ENCODE measurements around the gene PIK3R6. TPM values are rescaled to one million over a fixed set of nuclear protein-coding genes. Genes with fewer than 3 reads are reported as not detected.
A peak's percentile ranks its signal among the peaks of the same experiment; 100 is the strongest.

PIK3R6 gene
- total and polyA plus RNA-seq, 2 experiments from 2014 or later, result 0.43 to 0.63 TPM

- TF ChIP-seq EZH2 (IDR thresholded peaks at IDR 0.05; ENCODE audit: insufficient read depth, poor library complexity, severe bottlenecking), result no peak
- no peak for TF ChIP-seq EZH2phosphoT487 (IDR thresholded peaks at IDR 0.05; ENCODE audit: insufficient read depth, low read depth)
- no peaks in the 10 kb centered on the region for H4K20me1 ChIP-seq (ENCODE audit: insufficient read depth)
- 64 to 67% methylated on average over 3 of the region's 3 CpGs for WGBS, 2 experiments (ENCODE audit: low coverage in 1 of 2, low lambda C conversion rate in 2 of 2, missing lambda C conversion rate in 2 of 2)
- no peaks in the 10 kb centered on the region for H3K9me2 ChIP-seq (ENCODE audit: insufficient read depth)
- no peak for DNase-seq
- H3F3A ChIP-seq (ENCODE audit: insufficient read depth), result no peaks in the 10 kb centered on the region
- H3K9me3 ChIP-seq (ENCODE audit: low read depth), result no peaks in the 10 kb centered on the region
- no peaks in the 10 kb centered on the region; the same call in 1 of the 2 replicates for H3K27me3 ChIP-seq (replicated peaks; ENCODE audit: insufficient read depth)
- no peaks in the 10 kb centered on the region for H3K4me1 ChIP-seq (ENCODE audit: insufficient read depth)
- no peak overlapping the region for H3K9ac ChIP-seq
- H3K4me3 ChIP-seq, result no peak overlapping the region
- H2AFZ ChIP-seq, result no peak overlapping the region
- H3K4me2 ChIP-seq (ENCODE audit: unreplicated experiment), result no peak overlapping the region
- no peak overlapping the region for H3K27ac ChIP-seq
- in situ Hi-C loops (cut with MboI), result no loop called here
- no peaks in the 10 kb centered on the region for H3K36me3 ChIP-seq (ENCODE audit: low read depth)
- no peaks in the 10 kb centered on the region for H3K79me2 ChIP-seq (ENCODE audit: insufficient read depth)
Observed at GRCh38 chr17:8896087-8896486, 28.6 kb upstream of the PIK3R6 start.

GRCh38 chr17:8894673-8895578 is 27.5 kb upstream of the PIK3R6 start:
- H3K27me3 ChIP-seq (replicated peaks; ENCODE audit: insufficient read depth), result no peaks in the 10 kb centered on the region; the same call in 1 of the 2 replicates
- no peaks in the 10 kb centered on the region for H4K20me1 ChIP-seq (ENCODE audit: insufficient read depth)
- no peaks in the 10 kb centered on the region for H3K9me3 ChIP-seq (ENCODE audit: low read depth)
- H3F3A ChIP-seq (ENCODE audit: insufficient read depth), result no peaks in the 10 kb centered on the region
- peak overlapping the region; percentile 26; the same call in 1 of the 2 replicates for H2AFZ ChIP-seq
- H3K9me2 ChIP-seq (ENCODE audit: insufficient read depth), result no peaks in the 10 kb centered on the region
- in situ Hi-C loops (cut with MboI), result no loop called here
- H3K36me3 ChIP-seq (ENCODE audit: low read depth), result no peaks in the 10 kb centered on the region
- peak; percentile 85 for DNase-seq
- TF ChIP-seq EZH2phosphoT487 (IDR thresholded peaks at IDR 0.05; ENCODE audit: insufficient read depth, low read depth), result no peak
- no peak for TF ChIP-seq EZH2 (IDR thresholded peaks at IDR 0.05; ENCODE audit: insufficient read depth, poor library complexity, severe bottlenecking)
- WGBS, 2 experiments (ENCODE audit: low coverage in 1 of 2, low lambda C conversion rate in 2 of 2, missing lambda C conversion rate in 2 of 2), result 29 to 35% methylated on average over 23 to 24 of the region's 24 CpGs
- H3K4me2 ChIP-seq (ENCODE audit: unreplicated experiment), result no peak overlapping the region
- H3K79me2 ChIP-seq (ENCODE audit: insufficient read depth), result no peaks in the 10 kb centered on the region
- no peak overlapping the region for H3K27ac ChIP-seq
- no peak overlapping the region for H3K9ac ChIP-seq
- H3K4me3 ChIP-seq, result peak overlapping the region; percentile 0; the same call in 1 of the 2 replicates
- no peaks in the 10 kb centered on the region for H3K4me1 ChIP-seq (ENCODE audit: insufficient read depth)

DNA sequence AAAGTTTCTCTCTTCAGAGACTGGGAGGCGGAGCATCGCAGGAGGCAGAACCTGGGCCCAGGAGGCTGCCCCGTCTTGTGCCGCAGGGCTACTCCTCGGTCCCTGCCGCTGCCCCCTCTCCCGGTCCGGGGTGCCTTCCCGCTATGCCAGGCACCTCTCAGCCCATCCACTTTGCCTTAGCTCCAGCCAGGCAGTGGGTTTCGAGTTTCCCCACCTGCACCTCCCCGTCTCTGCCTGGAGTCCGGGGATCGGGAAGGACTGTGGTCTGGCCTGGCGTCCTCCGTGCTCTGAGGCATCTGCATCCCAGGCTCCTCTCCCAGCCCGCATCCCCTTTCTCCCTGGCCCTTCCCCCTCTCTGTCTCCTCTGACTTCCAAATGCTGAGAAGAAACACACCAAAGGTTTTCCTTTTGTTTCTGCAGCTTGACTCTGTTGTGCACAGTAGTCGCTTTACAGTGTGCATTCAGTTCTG is 26.8 kb upstream of the PIK3R6 start:
- Histone ChIP-seq H4K20me1 (ENCODE audit: insufficient read depth) (no peaks in the 10 kb centered on the region), H3F3A (ENCODE audit: insufficient read depth) (no peaks in the 10 kb centered on the region), H3K4me1 (ENCODE audit: insufficient read depth) (no peaks in the 10 kb centered on the region), H3K36me3 (ENCODE audit: low read depth) (no peaks in the 10 kb centered on the region), H3K9me3 (ENCODE audit: low read depth) (no peaks in the 10 kb centered on the region), H3K4me3 (no peak overlapping the region), H2AFZ (peak overlapping the region; percentile 26; the same call in 1 of the 2 replicates), H3K79me2 (ENCODE audit: insufficient read depth) (no peaks in the 10 kb centered on the region), H3K4me2 (ENCODE audit: unreplicated experiment) (no peak overlapping the region), H3K27ac (no peak overlapping the region), H3K9me2 (ENCODE audit: insufficient read depth) (no peaks in the 10 kb centered on the region), H3K27me3 (replicated peaks; ENCODE audit: insufficient read depth) (no peaks in the 10 kb centered on the region; the same call in 1 of the 2 replicates), H3K9ac (no peak overlapping the region)
- TF ChIP-seq EZH2 (IDR thresholded peaks at IDR 0.05; ENCODE audit: insufficient read depth, poor library complexity, severe bottlenecking), result no peak
- TF ChIP-seq EZH2phosphoT487 (IDR thresholded peaks at IDR 0.05; ENCODE audit: insufficient read depth, low read depth), result no peak
- DNase-seq, result no peak
- WGBS, 2 experiments (ENCODE audit: low coverage in 1 of 2, low lambda C conversion rate in 2 of 2, missing lambda C conversion rate in 2 of 2), result 65 to 69% methylated on average over 17 of the region's 17 CpGs
- in situ Hi-C loops (cut with MboI), result no loop called here

- Histone ChIP-seq H3K9ac (no peak overlapping the region), H3K9me2 (ENCODE audit: insufficient read depth) (no peaks in the 10 kb centered on the region), H3K27me3 (replicated peaks; ENCODE audit: insufficient read depth) (no peaks in the 10 kb centered on the region; the same call in 1 of the 2 replicates), H3K36me3 (ENCODE audit: low read depth) (no peaks in the 10 kb centered on the region), H3K79me2 (ENCODE audit: insufficient read depth) (no peaks in the 10 kb centered on the region), H3K27ac (no peak overlapping the region), H2AFZ (no peak overlapping the region), H4K20me1 (ENCODE audit: insufficient read depth) (no peaks in the 10 kb centered on the region), H3K4me1 (ENCODE audit: insufficient read depth) (no peaks in the 10 kb centered on the region), H3K9me3 (ENCODE audit: low read depth) (no peaks in the 10 kb centered on the region), H3F3A (ENCODE audit: insufficient read depth) (no peaks in the 10 kb centered on the region), H3K4me2 (ENCODE audit: unreplicated experiment) (no peak overlapping the region), H3K4me3 (no peak overlapping the region)
- DNase-seq, result no peak
- in situ Hi-C loops (cut with MboI), result no loop called here
- no peak for TF ChIP-seq EZH2phosphoT487 (IDR thresholded peaks at IDR 0.05; ENCODE audit: insufficient read depth, low read depth)
- no peak for TF ChIP-seq EZH2 (IDR thresholded peaks at IDR 0.05; ENCODE audit: insufficient read depth, poor library complexity, severe bottlenecking)
- WGBS, 2 experiments (ENCODE audit: low coverage in 1 of 2, low lambda C conversion rate in 2 of 2, missing lambda C conversion rate in 2 of 2), result 81 to 83% methylated on average over 15 of the region's 15 CpGs
Observed at GRCh38 chr17:8893621-8894201, 26.2 kb upstream of the PIK3R6 start.
